ENCODE results near the gene SHROOM3.

Gene SHROOM3

GRCh38 chr4:76745240-76745639 lies 310.2 kb downstream of the SHROOM3 start:
- TF ChIP-seq CTCF (IDR thresholded peaks at IDR 0.05; ENCODE audit: insufficient read depth, low read length, missing control alignments), result no peak
- ChIA-PET CTCF (interaction anchor here (0.7 to 3.6 kb wide), 5 partner anchors 12 to 242 kb away, joined by 3 to 20 read pairs (median 7); no protein-coding TSS in a partner anchor), POLR2A (interaction anchor here (0.9 to 1.6 kb wide), 3 partner anchors 21 to 155 kb away, joined by 3 to 7 read pairs (median 3); no protein-coding TSS in a partner anchor)
- no peak for DNase-seq (ENCODE audit: low read depth, low spot score)
- H3K4me3 ChIP-seq (ENCODE audit: low read depth, low read length), result no peak overlapping the region

- CTCF ChIA-PET, result interaction anchor here (1.2 to 1.5 kb wide), 2 partner anchors 9 to 10 kb away, joined by 6 to 7 read pairs; no protein-coding TSS in a partner anchor
- H3K4me3 ChIP-seq (ENCODE audit: low read depth, low read length), result no peak overlapping the region
- no peak for TF ChIP-seq CTCF (IDR thresholded peaks at IDR 0.05; ENCODE audit: insufficient read depth, low read length, missing control alignments)
- DNase-seq (ENCODE audit: low read depth, low spot score), result no peak
- POLR2A ChIA-PET, result interaction anchor here (0.6 kb wide), 1 partner anchor 325 kb away, joined by 3 read pairs; no protein-coding TSS in a partner anchor
Observed at GRCh38 chr4:76747563-76747962, 312.5 kb downstream of the SHROOM3 start.

- TF ChIP-seq CTCF (IDR thresholded peaks at IDR 0.05; ENCODE audit: insufficient read depth, low read length, missing control alignments), result no peak
- H3K4me3 ChIP-seq (ENCODE audit: low read depth, low read length), result no peak overlapping the region
- DNase-seq (ENCODE audit: low read depth, low spot score), result no peak
- POLR2A ChIA-PET, result no interaction called here
- CTCF ChIA-PET, result no interaction called here
Observed at GRCh38 chr4:76748649-76749048, 313.6 kb downstream of the SHROOM3 start.

- no peak for DNase-seq (ENCODE audit: low read depth, low spot score)
- CTCF ChIA-PET, result interaction anchor here (1.1 to 1.5 kb wide), 4 partner anchors 202 to 245 kb away, joined by 3 to 7 read pairs (median 4); no protein-coding TSS in a partner anchor
- no peak overlapping the region for H3K4me3 ChIP-seq (ENCODE audit: low read depth, low read length)
- POLR2A ChIA-PET, result interaction anchor here (1.4 kb wide), 1 partner anchor 11 kb away, joined by 4 read pairs; no protein-coding TSS in a partner anchor
- TF ChIP-seq CTCF (IDR thresholded peaks at IDR 0.05; ENCODE audit: insufficient read depth, low read length, missing control alignments), result no peak
Observed at GRCh38 chr4:76749355-76749754, 314.3 kb downstream of the SHROOM3 start.

GRCh38 chr4:76750716-76751115 lies 315.7 kb downstream of the SHROOM3 start:
- TF ChIP-seq CTCF (IDR thresholded peaks at IDR 0.05; ENCODE audit: insufficient read depth, low read length, missing control alignments), result no peak
- ChIA-PET CTCF (interaction anchor here (0.6 to 1.2 kb wide), 3 partner anchors 9 to 240 kb away, joined by 3 to 4 read pairs (median 3); no protein-coding TSS in a partner anchor), POLR2A (interaction anchor here (0.6 to 1.4 kb wide), 3 partner anchors 12 to 126 kb away, joined by 3 to 4 read pairs (median 3); no protein-coding TSS in a partner anchor)
- no peak overlapping the region for H3K4me3 ChIP-seq (ENCODE audit: low read depth, low read length)
- DNase-seq (ENCODE audit: low read depth, low spot score), result no peak

GRCh38 chr4:76751612-76752343 lies 316.7 kb downstream of the SHROOM3 start:
- POLR2A ChIA-PET, result no interaction called here
- TF ChIP-seq CTCF (IDR thresholded peaks at IDR 0.05; ENCODE audit: insufficient read depth, low read length, missing control alignments), result no peak

More at GRCh38 chr4:76751612-76752343, 316.7 kb downstream of the SHROOM3 start:
- CTCF ChIA-PET, result no interaction called here
- DNase-seq (ENCODE audit: low read depth, low spot score), result no peak
- H3K4me3 ChIP-seq (ENCODE audit: low read depth, low read length), result no peak overlapping the region
